WTC11 (cell line): ENCODE data around the gene RNF152. TPM values are rescaled to one million over a fixed set of nuclear protein-coding genes. Genes with fewer than 3 reads are reported as not detected.
"Not testable (repeated sequence)": the region's sequence is repeated elsewhere in the genome, so short reads cannot be mapped to it uniquely, and the experiment has no call there.

Source experiments
- ATAC-seq: fragments of 200-7000 bp; cut with Tn5 transposase; 2 replicates; pipeline ENCODE4 v1.10.0; 2021; ENCODE audit warnings: mild to moderate bottlenecking, moderate library complexity
- CTCF ChIA-PET: fragments of 300-600 bp; sonication (Branson Sonifier 250); formaldehyde crosslinking; loops from one replicate; lab custom pipeline; 2021; ENCODE audit warnings: antibody characterized with exemption; lab: Charles Lee
- POLR2A ChIA-PET: fragments of 350-600 bp; sonication (Branson Sonifier 250); formaldehyde crosslinking; loops from one replicate; lab custom pipeline; 2021; ENCODE audit warnings: antibody characterized with exemption; lab: Charles Lee
- DNase-seq: peaks from one replicate; pipeline ENCODE4 v3.0.0; 2021; ENCODE audit warnings: low spot score
- H3K27ac Mint-ChIP-seq: 2 replicates; pipeline ENCODE4 v1.8.0; 2021; ENCODE audit warnings: mixed read lengths
- H3K27me3 Mint-ChIP-seq: 2 replicates; pipeline ENCODE4 v1.8.0; 2021; ENCODE audit warnings: low read depth, mild to moderate bottlenecking, moderate library complexity, mixed read lengths
- H3K36me3 Mint-ChIP-seq: 2 replicates; pipeline ENCODE4 v1.8.0; 2021; ENCODE audit warnings: mixed read lengths
- H3K4me1 Mint-ChIP-seq: 2 replicates; pipeline ENCODE4 v1.8.0; 2022; ENCODE audit warnings: mixed read lengths
- H3K4me3 Mint-ChIP-seq: 2 replicates; pipeline ENCODE4 v1.8.0; 2021; ENCODE audit warnings: mild to moderate bottlenecking, moderate library complexity, mixed read lengths
- H3K9me3 Mint-ChIP-seq: 2 replicates; pipeline ENCODE4 v1.8.0; 2021; ENCODE audit warnings: mixed read lengths
- ARID4B ChIP-seq: sonication (generic); formaldehyde crosslinking; IDR thresholded peaks from 2 replicates; pipeline ENCODE4 v1.8.0; 2023; ENCODE audit warnings: missing genetic modification reagents, mild to moderate bottlenecking, borderline replicate concordance
- CREB1 ChIP-seq: sonication (generic); formaldehyde crosslinking; IDR thresholded peaks from 2 replicates; pipeline ENCODE4 v1.8.0; 2023; ENCODE audit warnings: mild to moderate bottlenecking, missing genetic modification reagents
- ELF4 ChIP-seq: sonication (generic); formaldehyde crosslinking; IDR thresholded peaks from 2 replicates; pipeline ENCODE4 v1.8.1; 2022; ENCODE audit warnings: low read depth, mild to moderate bottlenecking, moderate library complexity, missing genetic modification reagents
- FOXP4 ChIP-seq: sonication (generic); formaldehyde crosslinking; IDR thresholded peaks from 2 replicates; pipeline ENCODE4 v1.8.0; 2022; ENCODE audit warnings: mild to moderate bottlenecking, missing genetic modification reagents
- GABPB1 ChIP-seq: sonication (generic); formaldehyde crosslinking; IDR thresholded peaks from 2 replicates; pipeline ENCODE4 v1.8.1; 2023; ENCODE audit warnings: mild to moderate bottlenecking, missing genetic modification reagents
- NR1H2 ChIP-seq: sonication (generic); formaldehyde crosslinking; IDR thresholded peaks from 2 replicates; pipeline ENCODE4 v1.9.0; 2021; ENCODE audit warnings: mild to moderate bottlenecking, moderate library complexity, missing genetic modification reagents
- NR2C2 ChIP-seq: sonication (generic); formaldehyde crosslinking; IDR thresholded peaks from 2 replicates; pipeline ENCODE4 v1.8.0; 2022; ENCODE audit warnings: mild to moderate bottlenecking, missing genetic modification reagents
- NR3C1 ChIP-seq: sonication (generic); formaldehyde crosslinking; conservative IDR thresholded peaks from 2 replicates; pipeline ENCODE4 v1.8.1; 2023; ENCODE audit warnings: low read depth, mild to moderate bottlenecking, missing genetic modification reagents
- ZMAT4 ChIP-seq: fragments of 250-450 bp; sonication (Bioruptor Pico); IDR thresholded peaks from 2 replicates; pipeline ENCODE4 v1.9.0; 2021; ENCODE audit warnings: mild to moderate bottlenecking
- ZNF232 ChIP-seq: sonication (generic); formaldehyde crosslinking; IDR thresholded peaks from 2 replicates; pipeline ENCODE4 v1.8.0; 2022; ENCODE audit warnings: mild to moderate bottlenecking, missing genetic modification reagents
- ZSCAN18 ChIP-seq: fragments of 250-450 bp; sonication (Bioruptor Pico); IDR thresholded peaks from 2 replicates; pipeline ENCODE4 v2.1.2; 2022; ENCODE audit warnings: mild to moderate bottlenecking, moderate library complexity
- total RNA-seq: library from RNA; stranded (reverse); gene quantifications from 3 replicates; pipeline ENCODE4 v1.2.3, GENCODE V29; 2021
- TF ChIP-seq, protein P1 (sequence below): fragments of 250-450 bp; sonication (Bioruptor Pico); conservative IDR thresholded peaks from 2 replicates; pipeline ENCODE4 v1.9.0; 2021; ENCODE audit warnings: mild to moderate bottlenecking
- TF ChIP-seq, protein P2 (sequence below): sonication (generic); formaldehyde crosslinking; IDR thresholded peaks from 2 replicates; pipeline ENCODE4 v1.8.1; 2022; ENCODE audit warnings: low read depth, missing genetic modification reagents, borderline replicate concordance

RNF152 gene
- total RNA-seq, 1 experiment from 2014 or later: 3.7 TPM

DNA sequence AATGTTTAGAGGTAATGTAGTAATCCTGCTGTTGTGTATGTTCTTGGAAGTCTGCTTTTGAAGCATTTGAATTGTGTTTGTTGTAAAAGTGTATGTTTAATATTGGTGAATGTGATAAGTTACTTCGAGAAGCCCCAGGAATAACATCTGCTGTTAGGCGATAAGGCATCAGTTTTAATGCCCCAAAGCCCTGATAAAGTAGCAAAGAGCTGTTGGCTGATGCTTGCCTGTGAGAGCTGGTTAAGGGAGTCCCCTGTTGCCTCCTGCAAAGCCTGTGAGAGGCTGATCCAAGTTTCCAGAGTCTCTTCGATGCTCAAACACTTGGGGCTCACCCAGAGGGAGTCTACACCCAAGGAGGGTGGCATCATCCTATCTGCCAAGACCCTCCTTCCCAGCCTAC is 110.3 kb downstream of the RNF152 start:
- POLR2A ChIA-PET: no interaction called here
- Mint-ChIP-seq H3K4me1 (no peaks in the 10 kb centered on the region), H3K36me3 (peaks cover 9% of the 10 kb centered on the region), H3K9me3 (peaks cover 15% of the 10 kb centered on the region), H3K27me3 (peaks cover 3% of the 10 kb centered on the region; the same call in 1 of the 2 replicates), H3K4me3 (no peak overlapping the region), H3K27ac (no peak overlapping the region)
- ATAC-seq (no peak), DNase-seq (no peak)
- CTCF ChIA-PET: no interaction called here
- TF ChIP-seq NR2C2 (CRISPR knock-in tag) (no peak), FOXP4 (no peak), NR3C1 (no peak), ZMAT4 (CRISPR knock-in tag) (no peak)

- ATAC-seq, H3K27ac Mint-ChIP-seq, H3K4me3 Mint-ChIP-seq, H3K27me3 Mint-ChIP-seq, H3K4me1 Mint-ChIP-seq, DNase-seq, CTCF ChIA-PET: not testable (repeated sequence)
- Mint-ChIP-seq H3K9me3 (peaks cover 31% of the 10 kb centered on the region), H3K36me3 (peaks cover 10% of the 10 kb centered on the region)
- POLR2A ChIA-PET: interaction anchor here (1.2 kb wide), 1 partner anchor 17 kb away, joined by 5 read pairs; no protein-coding TSS in a partner anchor
Measured at GRCh38 chr18:61776201-61776600, 116.6 kb downstream of the RNF152 start.

DNA sequence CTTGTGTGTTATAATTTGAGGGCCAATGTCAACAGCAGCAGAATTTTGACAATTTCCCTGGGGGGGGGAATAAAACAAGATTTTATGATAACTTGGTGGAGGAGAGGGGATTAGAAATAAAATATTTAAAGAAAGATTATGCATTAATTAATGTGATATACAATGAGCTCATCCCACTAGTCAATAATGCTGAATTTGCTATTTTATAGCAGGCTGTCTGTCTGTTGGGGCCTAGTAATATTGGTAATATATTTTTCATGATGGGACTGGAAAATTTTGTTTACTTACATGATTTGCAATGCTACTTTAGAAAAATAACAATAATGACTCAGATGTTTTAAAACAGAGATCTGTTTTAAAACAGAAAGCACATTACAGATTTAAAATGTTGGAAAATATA is 118.0 kb downstream of the RNF152 start:
- ATAC-seq: no peak

More for the DNA sequence above, 118.0 kb downstream of the RNF152 start:
- DNase-seq: no peak
- Mint-ChIP-seq H3K27ac (no peak overlapping the region), H3K36me3 (peaks cover 10% of the 10 kb centered on the region), H3K9me3 (peaks cover 28% of the 10 kb centered on the region), H3K4me3 (no peak overlapping the region), H3K4me1 (peaks cover 5% of the 10 kb centered on the region), H3K27me3 (peaks cover 3% of the 10 kb centered on the region; the same call in 1 of the 2 replicates)
- CTCF ChIA-PET: no interaction called here
- POLR2A ChIA-PET: no interaction called here
- TF ChIP-seq ZNF232 (CRISPR knock-in tag): no peak
- TF ChIP-seq ARID4B (CRISPR knock-in tag): no peak
- TF ChIP-seq ELF4 (CRISPR knock-in tag): no peak
- TF ChIP-seq, protein P1, sequence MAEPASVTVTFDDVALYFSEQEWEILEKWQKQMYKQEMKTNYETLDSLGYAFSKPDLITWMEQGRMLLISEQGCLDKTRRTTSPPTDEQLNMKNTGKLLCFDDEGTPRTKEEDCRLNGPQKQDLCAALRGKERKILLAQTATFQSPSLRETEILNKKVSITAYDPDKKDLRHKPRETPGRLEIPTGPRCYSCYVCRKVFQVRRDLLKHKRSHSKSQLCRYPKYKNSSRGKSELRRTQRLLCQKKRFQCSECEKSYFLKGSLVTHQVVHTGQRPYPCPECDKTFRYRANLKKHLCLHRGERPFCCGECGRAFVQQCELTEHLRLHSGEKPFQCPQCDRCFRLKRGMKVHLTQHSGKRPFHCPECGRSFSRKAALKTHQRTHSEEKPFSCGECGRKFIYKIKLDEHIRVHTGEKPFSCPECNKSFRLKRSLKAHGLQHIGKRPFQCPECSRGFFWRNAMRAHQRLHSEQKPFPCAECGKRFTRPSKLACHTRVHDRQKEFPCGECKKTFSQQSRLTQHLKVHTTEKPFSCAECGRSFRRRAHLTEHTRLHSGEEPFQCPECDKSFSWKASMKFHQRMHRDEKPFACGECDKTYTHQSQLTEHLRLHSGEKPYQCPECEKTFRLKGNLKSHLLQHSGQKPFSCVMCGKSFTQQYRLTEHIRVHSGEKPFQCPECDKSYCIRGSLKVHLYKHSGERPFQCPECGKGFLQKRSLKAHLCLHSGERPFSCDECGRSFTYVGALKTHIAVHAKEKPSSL (CRISPR knock-in tag): no peak
- TF ChIP-seq NR1H2: no peak
- no peak for TF ChIP-seq CREB1
- TF ChIP-seq, protein P2, sequence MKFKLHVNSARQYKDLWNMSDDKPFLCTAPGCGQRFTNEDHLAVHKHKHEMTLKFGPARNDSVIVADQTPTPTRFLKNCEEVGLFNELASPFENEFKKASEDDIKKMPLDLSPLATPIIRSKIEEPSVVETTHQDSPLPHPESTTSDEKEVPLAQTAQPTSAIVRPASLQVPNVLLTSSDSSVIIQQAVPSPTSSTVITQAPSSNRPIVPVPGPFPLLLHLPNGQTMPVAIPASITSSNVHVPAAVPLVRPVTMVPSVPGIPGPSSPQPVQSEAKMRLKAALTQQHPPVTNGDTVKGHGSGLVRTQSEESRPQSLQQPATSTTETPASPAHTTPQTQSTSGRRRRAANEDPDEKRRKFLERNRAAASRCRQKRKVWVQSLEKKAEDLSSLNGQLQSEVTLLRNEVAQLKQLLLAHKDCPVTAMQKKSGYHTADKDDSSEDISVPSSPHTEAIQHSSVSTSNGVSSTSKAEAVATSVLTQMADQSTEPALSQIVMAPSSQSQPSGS (CRISPR knock-in tag): no peak
- TF ChIP-seq GABPB1 (CRISPR knock-in tag): no peak
- no peak for TF ChIP-seq ZSCAN18
